Coronary artery (tissue), 2 donors: Measurements from ENCODE around the gene MTFMT.

Experiments
- DNase-seq: peaks from one replicate; pipeline ENCODE4 v3.0.0-alpha.2; 2017; ENCODE audit warnings: low spot score
- H3K27ac ChIP-seq, 2 donors: fragments of 200-600 bp; sonication (generic); one replicate each; pipeline ENCODE4 v1.5.1; 2016 to 2019
- H3K4me3 ChIP-seq: fragments of 200-600 bp; sonication (generic); 2 replicates; pipeline ENCODE4 v1.5.1; 2016; ENCODE audit warnings: mild to moderate bottlenecking, moderate library complexity
- TF ChIP-seq, protein P1 (sequence below): fragments of 200-600 bp; sonication (generic); IDR thresholded peaks from one replicate; pipeline ENCODE4 v1.5.1; 2019; ENCODE audit warnings: antibody characterized with exemption

MTFMT gene

DNA sequence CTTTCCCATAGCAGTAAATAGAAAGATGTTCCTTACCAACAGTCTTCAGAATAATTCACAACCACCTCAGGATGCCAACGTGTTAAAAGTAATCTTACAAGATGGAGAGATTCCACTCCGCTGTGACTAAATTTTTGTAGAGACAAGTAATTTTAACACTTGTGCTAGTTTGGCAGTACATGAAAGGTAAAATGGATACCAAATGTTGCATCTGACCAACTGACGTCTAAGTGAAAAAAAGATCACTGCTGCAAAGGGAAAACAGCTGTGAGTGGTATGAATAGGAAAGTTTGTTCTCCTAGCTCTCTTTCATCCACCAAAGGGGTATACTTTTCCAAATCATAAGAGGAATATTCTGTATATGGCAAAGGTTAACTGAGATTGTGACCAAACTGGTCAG is 42.3 kb downstream of the MTFMT start:
- H3K4me3 ChIP-seq, result no peak overlapping the region
- H3K27ac ChIP-seq, result no peak overlapping the region
- no peak for DNase-seq
- TF ChIP-seq, protein P1, sequence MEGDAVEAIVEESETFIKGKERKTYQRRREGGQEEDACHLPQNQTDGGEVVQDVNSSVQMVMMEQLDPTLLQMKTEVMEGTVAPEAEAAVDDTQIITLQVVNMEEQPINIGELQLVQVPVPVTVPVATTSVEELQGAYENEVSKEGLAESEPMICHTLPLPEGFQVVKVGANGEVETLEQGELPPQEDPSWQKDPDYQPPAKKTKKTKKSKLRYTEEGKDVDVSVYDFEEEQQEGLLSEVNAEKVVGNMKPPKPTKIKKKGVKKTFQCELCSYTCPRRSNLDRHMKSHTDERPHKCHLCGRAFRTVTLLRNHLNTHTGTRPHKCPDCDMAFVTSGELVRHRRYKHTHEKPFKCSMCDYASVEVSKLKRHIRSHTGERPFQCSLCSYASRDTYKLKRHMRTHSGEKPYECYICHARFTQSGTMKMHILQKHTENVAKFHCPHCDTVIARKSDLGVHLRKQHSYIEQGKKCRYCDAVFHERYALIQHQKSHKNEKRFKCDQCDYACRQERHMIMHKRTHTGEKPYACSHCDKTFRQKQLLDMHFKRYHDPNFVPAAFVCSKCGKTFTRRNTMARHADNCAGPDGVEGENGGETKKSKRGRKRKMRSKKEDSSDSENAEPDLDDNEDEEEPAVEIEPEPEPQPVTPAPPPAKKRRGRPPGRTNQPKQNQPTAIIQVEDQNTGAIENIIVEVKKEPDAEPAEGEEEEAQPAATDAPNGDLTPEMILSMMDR, result no peak

GRCh38 chr15:64985366-64986033 is 43.9 kb downstream of the MTFMT start:
- peak overlapping the region in 1 of 2 donors; percentile 55 for H3K27ac ChIP-seq
- no peak overlapping the region for H3K4me3 ChIP-seq
- TF ChIP-seq, protein P1, result no peak
- no peak for DNase-seq

DNA sequence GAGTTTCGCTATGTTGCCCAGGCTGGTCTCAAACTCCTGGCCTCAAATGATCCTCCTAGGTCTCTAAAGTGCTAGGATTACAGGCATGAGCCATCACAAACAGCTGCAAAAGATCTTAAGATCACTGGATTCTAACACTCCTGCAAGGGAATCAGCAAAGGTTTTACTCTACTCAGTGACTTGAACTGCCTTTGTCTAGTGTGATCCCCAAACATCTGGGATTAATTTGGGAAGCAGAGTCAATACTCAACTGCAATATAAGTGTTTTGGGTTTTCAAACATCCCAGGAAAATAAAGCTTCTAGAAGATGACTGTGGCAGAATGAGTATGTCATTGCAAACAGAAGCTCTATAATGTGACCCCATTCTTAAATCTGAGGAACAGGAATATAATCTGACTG is 47.0 kb downstream of the MTFMT start:
- TF ChIP-seq, protein P1, result no peak
- DNase-seq, result no peak
- Histone ChIP-seq H3K4me3 (no peak overlapping the region), H3K27ac (no peak overlapping the region)

- Histone ChIP-seq H3K27ac (no peak overlapping the region), H3K4me3 (no peak overlapping the region)
- TF ChIP-seq, protein P1, result no peak
- no peak for DNase-seq
These were observed 47.5 kb downstream of the MTFMT start for GRCh38 chr15:64981812-64982431.

GRCh38 chr15:64979252-64979710 is 50.2 kb downstream of the MTFMT start:
- TF ChIP-seq, protein P1, result no peak
- H3K27ac ChIP-seq, result no peak overlapping the region
- DNase-seq, result no peak
- no peak overlapping the region for H3K4me3 ChIP-seq

- H3K4me3 ChIP-seq, result no peak overlapping the region
- DNase-seq, result no peak
- no peak overlapping the region for H3K27ac ChIP-seq
- TF ChIP-seq, protein P1, result no peak
These were observed 54.0 kb downstream of the MTFMT start for GRCh38 chr15:64975390-64975789.

DNA sequence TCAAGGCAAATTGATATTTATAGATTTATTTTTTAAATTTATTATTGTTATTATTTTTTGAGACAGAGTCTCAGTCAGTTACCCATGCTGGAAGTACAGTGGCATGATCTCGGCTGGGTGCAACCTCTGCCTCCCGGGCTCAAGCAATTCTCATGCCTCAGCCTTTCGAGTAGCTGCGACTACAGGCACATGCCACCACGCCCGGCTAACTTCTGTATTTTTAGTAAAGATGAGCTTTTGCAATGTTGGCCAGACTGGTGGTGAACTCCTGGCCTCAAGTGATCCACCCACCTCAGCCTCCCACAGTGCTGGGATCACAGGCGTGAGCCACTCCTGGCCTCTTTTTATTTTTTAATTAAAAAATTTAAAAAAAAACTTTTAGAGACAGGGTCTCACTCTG is 58.7 kb downstream of the MTFMT start:
- TF ChIP-seq, protein P1, result no peak
- H3K4me3 ChIP-seq, result no peak overlapping the region
- no peak overlapping the region for H3K27ac ChIP-seq
- DNase-seq, result no peak
